Vagina (tissue), 2 donors: Measurements from ENCODE around the gene GLIPR2. TPM values are rescaled to one million over a fixed set of nuclear protein-coding genes. Genes with fewer than 3 reads are reported as not detected.

Source experiments
- DNase-seq, 2 donors: peaks; one replicate each; pipeline ENCODE4 v3.0.0-alpha.2; 2017; ENCODE audit errors: extremely low spot score in 2 of 2
- H3K27ac ChIP-seq: fragments of 200-600 bp; sonication (generic); one replicate; pipeline ENCODE4 v1.5.1; 2019
- H3K27me3 ChIP-seq: fragments of 200-600 bp; sonication (generic); one replicate; pipeline ENCODE4 v1.5.1; 2019
- H3K36me3 ChIP-seq, 2 donors: fragments of 200-600 bp; sonication (generic); one replicate each; pipeline ENCODE4 v1.5.1; 2017 to 2019
- H3K4me1 ChIP-seq: fragments of 200-600 bp; sonication (generic); one replicate; pipeline ENCODE4 v1.5.1; 2019
- H3K4me3 ChIP-seq, 2 donors: fragments of 200-600 bp; sonication (generic); 1 replicate in 1 of 2; 2 replicates in 1 of 2; pipeline ENCODE4 v1.5.1; 2016 to 2019
- H3K9me3 ChIP-seq: fragments of 200-600 bp; sonication (generic); one replicate; pipeline ENCODE4 v1.5.1; 2019
- POLR2A ChIP-seq, 2 donors: fragments of 450-650 bp; IDR thresholded peaks; one replicate each; pipeline ENCODE4 v1.6.1; 2017; ENCODE audit warnings: antibody characterized with exemption in 2 of 2, mild to moderate bottlenecking in 2 of 2, moderate library complexity in 2 of 2
- POLR2AphosphoS5 ChIP-seq, 2 donors: sonication (generic); formaldehyde crosslinking; IDR thresholded peaks; one replicate each; pipeline ENCODE4 v1.9.0; 2017; ENCODE audit warnings: antibody characterized with exemption in 2 of 2, mild to moderate bottlenecking in 2 of 2, low read depth in 1 of 2; ENCODE audit not compliant: insufficient read depth in 1 of 2
- intact Hi-C: fragments of 100-400 bp; cut with DNase I; formaldehyde crosslinking; loops from one replicate; pipeline ENCODE4 v1.15.1; 2023
- total RNA-seq: library from RNA; depleted of rRNA; stranded (reverse); fragments of >200 nt; gene quantifications from one replicate; pipeline ENCODE4 v1.2.3, GENCODE V29; 2016
- TF ChIP-seq, protein P1 (sequence below), 3 experiments: fragments of 450-650 bp in 2 of 3; fragments of 200-600 bp in 1 of 3; sonication (generic) in 1 of 3; IDR thresholded peaks; one replicate each; pipeline ENCODE4 v1.5.1; 2017 to 2019; ENCODE audit warnings: antibody characterized with exemption in 3 of 3, mild to moderate bottlenecking in 2 of 3, moderate library complexity in 2 of 3

GLIPR2 gene
- total RNA-seq, 1 donor from 2014 or later: 34.9 TPM

DNA sequence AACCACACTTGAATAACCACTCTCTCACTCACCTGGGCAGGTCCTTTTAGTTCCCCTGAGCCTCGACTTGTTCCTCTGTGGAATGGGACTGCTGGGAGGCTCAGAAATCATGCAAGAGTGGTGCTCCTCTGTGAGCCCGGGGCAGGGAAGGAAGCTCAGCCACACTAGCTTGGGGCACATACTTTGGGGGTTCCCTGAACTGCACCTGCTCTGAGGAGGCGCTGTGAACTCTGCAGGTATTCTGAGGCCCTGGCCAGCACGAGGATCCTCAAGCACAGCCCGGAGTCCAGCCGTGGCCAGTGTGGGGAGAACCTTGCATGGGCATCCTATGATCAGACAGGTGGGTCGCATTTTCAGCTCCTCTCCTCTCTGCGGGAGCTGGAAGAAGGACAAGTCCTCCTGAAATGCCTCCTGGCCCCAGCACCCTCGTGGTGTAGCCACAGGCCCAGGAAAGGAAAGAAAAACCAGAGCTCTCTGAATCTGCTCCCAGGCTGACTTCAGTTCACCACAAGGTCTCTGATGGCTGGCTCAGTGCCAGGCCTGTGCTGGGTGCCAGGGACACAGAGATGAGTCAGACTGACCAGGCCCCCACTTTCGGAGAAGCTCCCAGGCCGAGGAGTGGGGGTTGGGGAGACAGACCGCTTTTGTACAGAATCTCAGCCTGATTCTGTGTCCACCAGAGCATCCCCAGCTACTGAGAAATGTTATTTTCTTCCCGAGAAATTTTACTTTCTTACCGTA, 11.9 kb downstream of the GLIPR2 start:
- Histone ChIP-seq H3K4me3 (no peak overlapping the region), H3K27ac (peak overlapping the region; percentile 83), H3K9me3 (no peaks in the 10 kb centered on the region), H3K4me1 (peaks cover 40% of the 10 kb centered on the region), H3K36me3 (no peaks in the 10 kb centered on the region), H3K27me3 (no peaks in the 10 kb centered on the region)
- TF ChIP-seq, protein P1, sequence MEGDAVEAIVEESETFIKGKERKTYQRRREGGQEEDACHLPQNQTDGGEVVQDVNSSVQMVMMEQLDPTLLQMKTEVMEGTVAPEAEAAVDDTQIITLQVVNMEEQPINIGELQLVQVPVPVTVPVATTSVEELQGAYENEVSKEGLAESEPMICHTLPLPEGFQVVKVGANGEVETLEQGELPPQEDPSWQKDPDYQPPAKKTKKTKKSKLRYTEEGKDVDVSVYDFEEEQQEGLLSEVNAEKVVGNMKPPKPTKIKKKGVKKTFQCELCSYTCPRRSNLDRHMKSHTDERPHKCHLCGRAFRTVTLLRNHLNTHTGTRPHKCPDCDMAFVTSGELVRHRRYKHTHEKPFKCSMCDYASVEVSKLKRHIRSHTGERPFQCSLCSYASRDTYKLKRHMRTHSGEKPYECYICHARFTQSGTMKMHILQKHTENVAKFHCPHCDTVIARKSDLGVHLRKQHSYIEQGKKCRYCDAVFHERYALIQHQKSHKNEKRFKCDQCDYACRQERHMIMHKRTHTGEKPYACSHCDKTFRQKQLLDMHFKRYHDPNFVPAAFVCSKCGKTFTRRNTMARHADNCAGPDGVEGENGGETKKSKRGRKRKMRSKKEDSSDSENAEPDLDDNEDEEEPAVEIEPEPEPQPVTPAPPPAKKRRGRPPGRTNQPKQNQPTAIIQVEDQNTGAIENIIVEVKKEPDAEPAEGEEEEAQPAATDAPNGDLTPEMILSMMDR (IDR thresholded peaks at IDR 0.05): no peak
- TF ChIP-seq POLR2AphosphoS5 (IDR thresholded peaks at IDR 0.05; ENCODE audit: insufficient read depth in 1 of 2, low read depth in 1 of 2): peak; percentile 85 to 87
- DNase-seq: peak in 1 of 2 donors; percentile 98
- intact Hi-C loops: no loop called here

DNA sequence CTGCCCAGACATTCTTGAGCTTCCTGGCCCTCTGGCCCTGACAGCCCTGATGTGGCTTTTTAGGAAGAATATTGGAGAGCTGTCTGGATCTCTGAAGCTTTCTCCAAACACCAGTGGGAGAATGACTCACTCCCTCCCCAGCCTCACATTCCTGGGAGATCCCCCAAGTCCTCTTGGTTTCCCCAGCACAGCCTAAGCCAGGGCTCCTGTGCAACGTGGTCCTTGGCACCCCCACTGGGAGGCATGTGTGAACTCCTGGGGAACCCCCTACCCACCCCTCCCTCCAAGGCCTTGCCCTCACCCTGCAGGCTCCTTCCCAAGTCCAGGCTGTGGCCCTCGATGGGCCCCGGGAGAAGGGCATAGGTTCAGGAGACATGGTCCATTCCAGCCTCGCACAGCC, 12.7 kb downstream of the GLIPR2 start:
- TF ChIP-seq, protein P1 (IDR thresholded peaks at IDR 0.05): no peak
- TF ChIP-seq POLR2A (IDR thresholded peaks at IDR 0.05) (no peak), POLR2AphosphoS5 (IDR thresholded peaks at IDR 0.05; ENCODE audit: insufficient read depth in 1 of 2, low read depth in 1 of 2) (no peak)
- DNase-seq: no peak
- H3K4me3 ChIP-seq: no peak overlapping the region
- H3K9me3 ChIP-seq: no peaks in the 10 kb centered on the region
- H3K4me1 ChIP-seq: peaks cover 36% of the 10 kb centered on the region
- peak overlapping the region; percentile 83 for H3K27ac ChIP-seq
- H3K27me3 ChIP-seq: no peaks in the 10 kb centered on the region
- intact Hi-C loops: no loop called here
- H3K36me3 ChIP-seq: no peaks in the 10 kb centered on the region

DNA sequence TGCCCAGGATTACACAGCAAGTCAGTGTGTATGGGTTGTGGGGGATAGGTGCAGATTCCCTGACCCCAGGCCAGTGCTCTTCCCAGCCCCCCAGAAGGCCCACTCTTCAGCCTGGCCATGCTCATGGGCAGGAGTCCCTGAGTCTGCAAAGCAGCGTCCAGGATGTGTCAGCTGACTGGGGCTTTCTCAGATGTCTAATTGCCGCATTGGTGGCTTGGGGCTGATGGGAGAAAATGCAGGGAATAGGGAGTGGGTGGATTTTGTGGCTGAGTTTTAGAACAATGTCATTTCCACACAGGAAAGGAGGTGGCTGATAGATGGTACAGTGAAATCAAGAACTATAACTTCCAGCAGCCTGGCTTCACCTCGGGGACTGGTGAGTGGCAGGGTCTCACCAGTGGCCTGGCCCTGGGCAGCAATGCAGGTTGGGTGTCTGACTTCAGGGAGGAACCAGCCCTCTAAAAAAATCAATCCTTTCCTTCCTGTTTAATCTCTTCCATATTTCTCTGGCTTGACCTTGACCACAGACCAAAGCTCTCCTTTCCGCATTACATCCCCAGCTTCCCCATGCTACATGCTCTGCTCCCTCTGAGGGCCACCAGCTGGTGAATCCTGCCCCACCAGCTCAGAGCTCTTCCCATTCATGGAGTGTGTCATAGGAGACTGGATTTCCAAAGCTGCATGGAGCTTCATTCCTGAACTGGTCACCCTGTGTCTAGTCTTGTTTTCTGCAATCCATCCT, 14.2 kb downstream of the GLIPR2 start:
- TF ChIP-seq POLR2A (IDR thresholded peaks at IDR 0.05) (no peak), POLR2AphosphoS5 (IDR thresholded peaks at IDR 0.05; ENCODE audit: insufficient read depth in 1 of 2, low read depth in 1 of 2) (no peak)
- TF ChIP-seq, protein P1 (IDR thresholded peaks at IDR 0.05): no peak
- no peaks in the 10 kb centered on the region for H3K9me3 ChIP-seq
- no peaks in the 10 kb centered on the region for H3K27me3 ChIP-seq
- peaks cover 35% of the 10 kb centered on the region for H3K4me1 ChIP-seq
- intact Hi-C loops: no loop called here
- H3K36me3 ChIP-seq: no peaks in the 10 kb centered on the region
- DNase-seq: no peak
- H3K27ac ChIP-seq: peak overlapping the region; percentile 83
- H3K4me3 ChIP-seq: no peak overlapping the region

DNA sequence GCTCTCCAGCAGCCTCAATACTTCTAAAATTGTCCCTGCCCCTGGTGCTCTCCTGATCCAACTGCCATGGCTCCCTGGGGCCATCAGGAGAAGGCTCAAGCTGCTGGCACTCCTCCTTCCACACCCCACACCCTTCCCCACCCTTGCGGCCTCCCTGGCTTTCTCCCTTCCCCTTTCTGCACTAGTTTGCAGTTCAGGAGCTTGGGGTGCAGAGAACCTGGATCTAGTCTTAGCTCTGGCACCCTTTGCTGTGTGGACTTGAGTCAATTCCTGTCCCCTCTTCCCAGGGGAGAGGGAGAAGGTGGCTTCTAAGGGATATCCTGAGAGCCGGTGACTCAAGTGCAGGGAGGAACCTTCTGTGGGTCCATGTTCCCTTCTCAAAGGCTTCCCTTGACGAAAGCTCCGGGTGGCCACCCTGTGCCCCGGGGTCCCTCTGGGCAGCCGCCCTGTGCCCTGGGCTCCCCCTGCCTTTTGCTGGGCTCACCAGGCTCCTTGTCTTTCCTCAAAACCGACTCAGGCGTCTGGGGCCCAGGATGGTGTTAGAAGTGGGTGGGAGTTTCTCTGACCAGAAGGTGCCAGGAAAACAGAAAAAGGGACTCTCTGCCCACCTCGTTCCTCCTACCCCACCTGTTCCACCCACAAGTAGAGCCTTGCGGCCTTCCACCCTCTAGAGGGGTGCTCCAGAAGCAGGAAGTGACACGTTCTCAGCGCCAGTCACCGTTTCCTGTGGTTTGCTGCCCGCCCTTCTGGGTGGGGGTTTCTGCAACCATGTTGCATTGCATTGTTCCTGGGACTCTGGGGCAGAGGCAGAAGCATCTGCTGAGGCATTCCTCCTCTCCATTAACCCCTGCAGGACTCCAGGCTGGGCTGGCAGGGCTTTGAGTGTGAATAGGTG, 15.0 kb downstream of the GLIPR2 start:
- Histone ChIP-seq H3K27me3 (no peaks in the 10 kb centered on the region), H3K27ac (peak overlapping the region; percentile 83), H3K36me3 (peaks cover 0 to 4% of the 10 kb centered on the region in 2 donors), H3K9me3 (no peaks in the 10 kb centered on the region), H3K4me1 (peaks cover 35% of the 10 kb centered on the region), H3K4me3 (no peak overlapping the region)
- TF ChIP-seq, protein P1 (IDR thresholded peaks at IDR 0.05): no peak
- TF ChIP-seq POLR2A (IDR thresholded peaks at IDR 0.05) (no peak), POLR2AphosphoS5 (IDR thresholded peaks at IDR 0.05; ENCODE audit: insufficient read depth in 1 of 2, low read depth in 1 of 2) (peak in 1 of 2 donors; percentile 43)
- no peak for DNase-seq
- intact Hi-C loops: no loop called here
